HS-5 (cell line): ENCODE results near the gene CBR1.
"Not testable (repeated sequence)": the region's sequence is repeated elsewhere in the genome, so short reads cannot be mapped to it uniquely, and the experiment has no call there.

ENCODE experiments used
- DNase-seq: peaks from one replicate; pipeline ENCODE4 v3.0.0-alpha.2; 2012; ENCODE audit warnings: low read depth

CBR1 gene

DNA sequence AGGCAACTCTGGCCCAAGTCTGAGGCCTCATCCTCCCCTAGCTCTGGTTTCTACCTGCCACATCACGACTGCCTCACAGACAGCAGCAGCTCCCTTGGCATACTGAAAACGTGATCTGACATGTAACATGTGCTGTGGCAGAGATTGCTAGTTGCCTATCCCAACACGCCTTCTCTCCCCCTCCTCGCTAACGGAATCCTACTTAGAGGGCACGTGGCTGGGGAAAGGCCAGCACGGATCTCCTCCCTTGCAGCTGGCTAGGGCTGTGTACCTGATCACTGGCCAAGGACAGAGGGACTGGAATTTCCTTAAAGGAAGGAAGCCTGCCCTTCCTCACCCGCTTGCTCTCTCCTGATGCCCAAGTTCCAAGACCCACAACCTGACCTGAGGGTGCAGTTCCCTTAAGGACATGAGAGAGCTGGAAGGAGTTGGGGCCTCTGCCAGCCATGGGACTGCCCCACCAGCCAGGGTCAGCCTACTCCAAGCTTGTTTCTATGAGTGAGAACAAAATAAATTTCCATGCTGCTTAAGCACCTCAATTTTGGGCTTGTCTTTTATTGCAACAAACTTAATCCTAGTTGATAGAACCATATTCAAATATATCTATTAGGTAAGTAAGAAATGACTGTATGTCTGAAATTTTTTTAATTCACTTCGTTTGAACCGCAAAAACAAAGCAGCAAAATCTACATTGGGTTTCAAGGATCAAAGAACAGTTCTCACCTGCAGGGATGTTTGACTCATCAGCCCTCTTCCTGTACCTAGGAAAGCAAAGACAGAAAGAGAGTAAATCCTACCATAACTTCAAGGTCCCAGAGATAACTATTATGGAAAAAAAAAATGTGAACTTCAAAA is 16.7 kb upstream of the CBR1 start:
- no peak for DNase-seq

DNA sequence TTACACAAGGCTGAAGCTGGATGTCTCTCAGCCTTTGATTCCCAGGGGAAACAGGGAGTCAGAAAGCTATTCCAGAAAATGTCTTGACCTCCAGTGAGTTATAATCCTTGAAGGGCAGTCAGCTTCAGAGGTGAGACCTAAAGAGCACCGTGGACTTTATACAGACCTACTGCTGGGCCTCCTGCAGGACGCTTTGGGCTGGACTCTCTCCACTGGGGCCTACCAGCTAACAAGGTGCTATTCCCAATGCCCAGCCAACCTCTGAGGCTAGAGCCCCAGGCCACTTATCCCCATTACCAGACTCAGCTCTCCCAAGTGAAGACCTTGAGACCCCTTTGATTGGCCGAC is 16.1 kb upstream of the CBR1 start:
- DNase-seq, result no peak

DNA sequence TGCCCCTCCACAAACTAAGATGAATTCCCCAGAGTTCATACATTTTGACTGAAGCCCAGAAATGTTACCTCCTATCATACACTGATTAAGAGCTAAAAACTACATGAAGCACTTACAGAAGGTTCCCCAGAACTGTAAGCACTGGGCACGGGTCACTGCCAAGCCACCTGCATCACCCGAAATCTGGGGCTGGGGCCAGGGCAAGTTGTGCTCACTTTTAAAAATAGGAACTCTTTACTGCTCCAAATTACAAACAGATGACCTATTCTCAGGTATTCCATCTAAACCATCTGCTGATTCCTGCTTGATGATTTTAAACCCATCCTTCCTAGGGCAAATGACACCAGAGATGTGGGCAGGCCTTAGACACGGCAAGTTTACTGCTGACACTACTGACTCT is 14.3 kb upstream of the CBR1 start:
- no peak for DNase-seq

DNA sequence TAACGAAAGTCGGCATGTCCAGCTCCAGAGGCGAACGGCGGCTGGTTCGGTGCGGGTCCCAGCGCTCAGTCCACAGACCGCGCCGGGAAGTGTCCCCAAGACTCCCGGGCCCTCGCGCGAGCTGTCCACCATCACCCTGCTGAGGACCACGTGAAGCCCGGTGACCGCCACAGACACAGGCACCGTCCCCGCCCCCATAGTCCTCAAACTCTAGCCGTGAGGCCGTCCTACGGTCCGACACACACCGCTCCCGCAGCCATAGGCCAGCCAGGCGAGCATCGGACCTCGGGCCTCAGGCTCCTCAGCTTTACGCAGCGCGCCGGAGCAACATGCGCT is 10.0 kb upstream of the CBR1 start:
- no peak for DNase-seq

DNA sequence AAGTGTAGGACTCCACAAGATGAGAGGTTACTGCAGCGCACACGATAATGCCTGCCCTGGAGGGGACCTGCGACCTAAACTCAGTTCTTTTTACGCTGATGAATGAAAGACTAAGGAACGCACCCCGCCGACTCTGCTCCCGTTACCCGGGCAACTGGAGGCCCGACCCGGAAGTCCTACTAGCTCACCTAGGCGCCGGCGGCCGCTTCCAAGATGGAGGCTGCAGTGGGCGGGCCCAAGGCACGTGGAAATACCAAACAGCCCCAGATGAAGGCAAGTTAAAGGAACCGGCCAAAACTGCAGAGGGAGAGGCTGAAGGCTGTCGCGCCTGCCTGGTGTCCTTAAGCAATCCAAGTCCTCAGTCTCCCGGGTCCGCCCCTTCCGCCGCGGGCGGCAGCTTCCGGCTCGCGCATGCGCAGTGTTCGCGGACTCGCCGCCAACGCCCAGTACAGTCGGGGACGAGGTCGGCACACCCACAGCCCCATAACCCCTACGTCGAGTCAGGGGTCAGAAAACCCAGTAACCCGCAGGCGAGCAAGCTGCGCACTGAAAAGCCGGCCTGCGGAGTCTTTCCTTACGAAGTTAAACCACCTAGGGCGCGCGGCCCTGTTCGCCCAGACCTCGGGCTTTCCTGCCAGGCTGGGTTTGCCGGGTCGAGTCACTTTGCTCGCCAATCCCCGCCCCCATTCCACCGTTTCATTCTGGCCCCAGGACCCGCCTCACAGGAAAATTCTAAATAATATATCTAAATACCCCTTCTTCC is 9.5 kb upstream of the CBR1 start, which contains the start of gene SETD4:
TSS of gene SETD4 (minus strand) at position 368 of the 763 bp plus-strand sequence. CDS start 1,638 bp downstream, outside the sequence.
- DNase-seq, result peak; percentile 88

DNA sequence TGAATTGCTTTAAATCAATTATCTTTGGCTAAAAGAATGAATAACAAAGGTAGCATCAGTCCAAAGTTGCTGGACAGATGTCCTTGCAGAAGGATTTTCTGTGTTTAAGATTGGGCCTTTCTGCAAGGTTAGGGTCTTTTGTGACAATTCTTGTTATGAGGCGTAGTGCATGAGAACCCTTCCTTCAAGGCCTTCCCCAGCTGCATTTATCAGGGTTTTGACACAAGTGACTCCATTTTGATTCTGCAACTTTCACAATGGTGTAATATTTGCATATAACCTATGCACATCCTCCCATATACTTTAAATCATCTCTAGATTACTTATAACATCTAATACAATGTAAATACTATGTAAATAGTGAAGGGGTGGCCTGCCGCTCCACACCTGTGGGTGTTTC is 8.4 kb upstream of the CBR1 start:
- DNase-seq, result no peak

DNA sequence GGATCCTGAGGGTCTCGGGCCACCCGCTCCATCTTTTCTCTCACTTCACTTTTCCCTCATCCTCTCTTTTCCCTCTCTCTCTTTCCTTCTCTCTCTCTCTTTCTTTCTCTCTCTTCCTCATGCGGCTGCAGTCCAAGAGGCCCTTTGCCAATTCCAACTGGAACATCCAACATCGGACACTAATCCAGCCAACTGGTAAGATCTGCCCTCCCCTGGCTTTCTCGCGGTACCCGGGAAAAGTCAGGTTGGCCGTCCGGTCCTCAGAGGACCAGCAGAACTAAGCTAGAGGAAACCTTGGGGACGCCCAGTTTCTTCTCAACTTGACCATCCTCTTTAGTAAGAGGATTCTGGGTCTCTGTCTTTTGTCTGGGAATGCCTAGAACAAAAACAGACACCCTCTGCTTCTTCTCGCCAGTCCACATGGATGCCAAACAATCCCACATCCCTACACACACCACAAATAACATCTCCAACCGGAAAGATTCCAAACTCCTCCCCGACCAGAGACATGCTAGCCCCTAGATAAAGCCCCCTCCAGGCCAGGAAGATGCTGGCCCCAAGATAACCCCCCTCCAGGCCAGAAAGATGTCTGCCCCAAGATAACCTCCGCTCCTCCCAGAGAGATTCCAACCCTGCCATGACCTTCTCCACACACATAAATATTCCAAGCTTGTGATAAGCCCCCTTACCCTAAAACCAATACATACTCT is 6.3 kb upstream of the CBR1 start:
- no peak for DNase-seq

DNA sequence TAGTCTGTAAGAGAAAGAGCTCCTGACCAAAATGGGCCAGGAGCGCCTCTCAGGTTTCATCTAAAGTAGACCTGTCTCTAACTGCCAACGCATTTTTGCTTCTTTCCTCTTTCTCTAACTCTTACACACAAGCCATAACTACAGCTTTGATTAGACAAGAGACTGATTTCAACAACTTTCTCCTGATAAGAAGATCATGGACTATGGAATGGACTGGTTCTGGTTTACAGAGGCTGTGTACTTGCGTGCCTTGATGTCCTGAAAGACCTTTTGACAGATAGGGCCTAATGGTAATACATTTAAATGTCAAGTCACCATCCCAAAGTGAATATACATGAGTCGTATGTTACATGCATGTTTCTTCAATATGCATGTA is 5.8 kb upstream of the CBR1 start:
- no peak for DNase-seq

DNA sequence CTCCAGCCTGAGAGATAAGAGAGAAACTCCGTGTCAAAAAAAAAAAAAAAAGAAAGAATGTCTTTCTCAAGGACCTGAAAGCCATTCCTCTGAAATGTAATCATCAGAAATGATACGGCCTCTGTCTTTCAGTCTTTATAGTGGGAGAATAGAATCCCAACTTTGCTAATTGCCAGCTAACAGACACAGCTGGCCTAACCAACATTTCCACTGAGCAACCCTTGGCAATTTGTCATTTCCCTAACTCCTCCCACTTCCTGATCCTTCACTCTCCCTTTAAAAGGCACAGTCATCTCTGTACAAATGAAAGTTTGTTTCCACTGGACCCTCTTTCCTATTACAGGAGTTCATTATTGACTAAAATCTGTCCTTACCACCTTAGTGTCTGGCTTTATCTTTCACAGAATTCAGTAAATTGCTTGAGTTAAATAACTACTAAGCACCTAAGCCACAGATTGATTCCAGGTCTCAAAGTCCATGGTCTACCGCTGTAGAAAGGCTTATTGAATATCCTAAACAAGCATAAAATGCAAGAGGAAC is 4.3 kb upstream of the CBR1 start:
- DNase-seq, result peak; percentile 43

DNA sequence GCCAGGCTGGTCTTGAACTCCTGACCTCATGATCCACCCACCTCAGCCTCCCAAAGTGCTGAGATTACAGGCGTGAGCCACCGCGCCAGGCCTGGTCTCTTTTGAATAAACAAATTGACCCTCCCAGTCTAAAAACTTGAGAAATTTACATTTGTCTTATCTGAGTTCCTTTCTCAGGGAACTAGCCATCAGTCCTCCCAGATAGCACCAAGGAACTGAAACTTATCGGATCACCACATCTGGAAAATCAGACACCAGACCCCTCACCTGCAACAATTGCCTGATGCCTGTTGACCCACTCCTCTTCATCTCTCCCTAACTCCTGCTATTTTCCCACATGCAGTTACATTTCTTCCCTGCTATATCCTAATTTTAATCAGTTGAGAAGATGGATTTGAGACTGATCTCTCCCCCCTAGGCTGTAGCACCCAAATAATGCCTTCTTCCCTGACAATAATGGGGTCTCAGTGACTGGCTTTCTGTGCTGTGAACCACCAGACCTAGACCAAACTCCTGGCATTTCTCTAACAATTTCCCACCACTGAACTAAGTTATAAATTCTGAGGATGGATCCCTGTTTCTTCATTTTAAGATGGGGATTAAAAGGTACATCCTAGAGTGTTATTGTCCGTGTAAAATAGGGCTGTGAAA is 951 bp upstream of the CBR1 start:
- DNase-seq, result no peak

DNA sequence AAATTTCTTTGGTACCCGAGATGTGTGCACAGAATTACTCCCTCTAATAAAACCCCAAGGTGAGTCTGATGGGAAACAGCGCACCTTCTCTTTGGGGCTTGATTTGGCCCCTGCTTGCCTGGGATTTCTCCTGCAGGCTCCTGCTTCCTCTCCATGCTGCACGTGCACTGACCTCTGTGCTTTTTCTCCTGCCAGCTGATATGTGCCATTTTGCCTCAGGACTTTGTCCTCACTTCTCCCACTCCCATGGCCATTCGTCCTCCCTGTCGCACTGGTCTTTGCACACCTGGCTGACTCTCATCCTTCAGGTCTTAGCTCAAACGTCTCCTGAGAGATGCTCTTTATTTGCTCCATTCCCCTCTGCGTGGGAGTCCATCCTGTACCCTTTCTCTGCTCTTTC is 1.2 kb downstream of the CBR1 start:
- no peak for DNase-seq

DNA sequence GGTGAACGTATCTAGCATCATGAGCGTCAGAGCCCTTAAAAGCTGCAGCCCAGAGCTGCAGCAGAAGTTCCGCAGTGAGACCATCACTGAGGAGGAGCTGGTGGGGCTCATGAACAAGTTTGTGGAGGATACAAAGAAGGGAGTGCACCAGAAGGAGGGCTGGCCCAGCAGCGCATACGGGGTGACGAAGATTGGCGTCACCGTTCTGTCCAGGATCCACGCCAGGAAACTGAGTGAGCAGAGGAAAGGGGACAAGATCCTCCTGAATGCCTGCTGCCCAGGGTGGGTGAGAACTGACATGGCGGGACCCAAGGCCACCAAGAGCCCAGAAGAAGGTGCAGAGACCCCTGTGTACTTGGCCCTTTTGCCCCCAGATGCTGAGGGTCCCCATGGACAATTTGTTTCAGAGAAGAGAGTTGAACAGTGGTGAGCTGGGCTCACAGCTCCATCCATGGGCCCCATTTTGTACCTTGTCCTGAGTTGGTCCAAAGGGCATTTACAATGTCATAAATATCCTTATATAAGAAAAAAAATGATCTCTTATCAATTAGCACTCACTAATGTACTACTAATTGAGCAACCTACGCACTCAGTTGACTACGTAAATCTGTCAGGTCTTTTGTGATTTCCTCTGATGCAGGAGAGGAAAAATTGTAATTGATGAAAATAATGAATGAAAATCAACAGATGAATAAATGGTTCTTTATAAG is 2.8 kb downstream of the CBR1 start:
- no peak for DNase-seq

DNA sequence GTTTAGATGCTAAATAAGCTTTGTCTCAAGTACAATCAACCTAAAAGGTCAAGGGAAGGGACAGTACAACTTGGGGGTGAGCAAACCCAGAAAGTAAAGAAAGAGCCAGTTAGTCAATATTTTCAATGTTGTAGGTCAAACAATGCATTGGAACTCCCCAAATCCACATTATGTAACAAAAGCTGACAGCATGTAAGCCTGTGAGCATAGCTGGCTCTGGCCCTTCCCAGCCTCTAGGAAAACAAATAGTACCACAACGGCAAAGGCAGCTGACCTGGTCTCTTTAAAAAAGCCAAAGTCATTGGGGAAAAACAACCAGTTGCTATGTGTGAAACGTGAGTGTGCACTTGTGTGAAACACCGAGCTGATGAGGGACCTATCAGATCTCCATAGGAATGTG is 3.4 kb downstream of the CBR1 start:
- no peak for DNase-seq

DNA sequence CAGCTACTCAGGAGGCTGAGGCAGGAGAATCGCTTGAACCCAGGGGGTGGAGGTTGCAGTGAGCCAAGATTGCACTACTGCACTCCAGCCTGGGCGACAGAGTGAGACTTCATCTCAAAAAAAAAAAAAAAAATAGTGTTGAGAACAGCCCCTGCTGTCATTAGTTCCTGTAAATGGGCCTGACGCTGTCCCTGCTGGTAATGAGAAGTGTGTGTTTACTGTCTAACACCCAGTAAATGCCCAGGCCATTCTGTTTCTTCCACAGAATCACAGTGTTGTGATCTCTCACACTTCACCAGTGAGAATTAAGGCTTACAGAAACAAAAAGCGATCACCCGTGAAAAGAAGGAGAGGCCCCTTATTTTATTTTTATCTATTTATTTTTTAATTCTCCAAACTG is 4.1 kb downstream of the CBR1 start:
- not testable (repeated sequence) for DNase-seq

DNA sequence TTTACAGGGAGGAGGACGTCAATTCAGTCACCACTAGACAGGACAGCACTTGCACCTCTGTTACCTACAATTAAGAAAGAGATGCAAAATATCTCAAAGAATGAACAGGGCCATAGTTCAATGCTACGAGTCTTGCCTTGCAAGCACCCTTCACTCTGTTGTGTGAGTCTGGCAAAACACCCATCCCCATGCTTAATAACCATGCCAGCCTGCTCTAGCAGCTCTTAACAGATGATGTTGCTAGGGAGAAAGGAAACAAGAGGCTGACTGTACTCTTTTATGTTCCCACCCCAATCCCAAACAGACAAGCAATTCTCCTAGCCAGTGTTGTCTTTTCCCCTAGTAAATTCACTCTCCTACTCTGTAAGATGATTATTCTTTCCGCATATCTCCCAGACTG is 5.3 kb downstream of the CBR1 start:
- no peak for DNase-seq

DNA sequence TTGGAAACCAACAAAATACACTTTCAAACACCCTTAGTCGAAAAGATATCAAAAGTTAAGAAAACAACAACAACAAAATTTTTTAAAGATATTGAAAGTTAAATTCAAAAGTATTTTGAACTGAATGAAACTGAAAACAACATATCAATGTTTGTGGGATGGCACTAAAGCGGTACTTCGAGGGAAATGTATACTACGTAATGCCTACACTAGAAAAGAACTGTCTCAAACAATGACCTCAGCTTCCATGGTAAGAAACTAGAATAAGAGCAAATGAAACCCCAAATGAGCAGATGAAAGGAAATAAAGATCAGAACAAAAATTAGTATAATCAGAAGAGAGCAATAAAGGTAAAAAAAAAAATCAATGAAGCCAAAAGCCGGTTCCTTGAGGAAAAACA is 6.1 kb downstream of the CBR1 start:
- DNase-seq, result no peak

DNA sequence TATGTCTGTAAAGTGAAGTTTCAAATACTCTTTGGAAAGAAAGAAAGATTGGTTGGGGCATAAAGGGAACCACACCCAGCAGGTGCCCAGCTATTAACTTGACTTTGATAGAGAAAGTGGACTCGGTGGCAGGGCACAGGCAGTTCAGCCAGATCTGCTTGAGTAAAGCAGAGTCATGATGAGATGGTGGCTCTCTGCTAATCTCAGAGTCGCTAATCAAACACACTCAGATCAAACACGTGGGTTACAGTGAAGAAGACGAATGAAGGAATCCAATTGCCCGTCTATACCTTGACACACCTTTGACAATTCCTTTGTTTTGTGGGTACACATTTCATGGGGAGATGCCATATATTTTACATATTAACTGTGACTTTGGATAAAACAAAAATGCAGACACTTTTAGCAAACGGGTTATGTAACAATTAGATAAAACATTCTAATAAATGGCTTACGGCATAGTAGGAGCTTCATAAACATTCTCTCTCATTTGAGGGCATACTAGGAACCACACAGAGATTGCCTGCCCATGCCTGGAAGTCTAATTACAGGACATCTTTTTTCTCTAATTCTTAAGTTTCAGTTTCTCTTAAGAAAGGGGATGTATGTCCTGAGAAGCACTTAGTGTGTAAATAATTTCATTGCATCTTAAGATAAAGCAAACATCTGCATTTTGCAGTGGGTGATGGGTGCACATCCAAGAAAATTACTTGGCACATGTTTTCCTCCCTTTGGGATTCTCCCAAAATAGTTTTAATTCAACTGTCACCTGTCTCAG is 7.2 kb downstream of the CBR1 start:
- DNase-seq, result no peak

DNA sequence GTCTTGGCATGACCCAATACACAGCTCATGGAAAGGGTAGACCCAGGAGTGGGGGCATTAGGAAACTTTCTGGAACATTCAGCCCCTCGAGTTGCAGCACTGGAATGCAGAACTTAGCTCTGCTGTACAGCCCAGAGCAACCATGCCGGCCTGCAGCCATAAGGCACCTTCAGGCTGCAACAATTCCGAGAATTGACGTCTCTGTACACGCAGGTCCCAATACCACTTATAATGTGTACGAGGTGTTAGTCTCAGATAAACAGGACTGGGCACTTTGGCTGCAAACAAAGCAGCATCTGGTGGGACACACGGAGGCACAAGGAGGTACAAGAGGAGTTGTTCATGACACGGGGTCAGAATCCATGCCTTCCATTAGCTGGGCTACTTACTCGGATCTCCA is 7.9 kb downstream of the CBR1 start:
- no peak for DNase-seq

DNA sequence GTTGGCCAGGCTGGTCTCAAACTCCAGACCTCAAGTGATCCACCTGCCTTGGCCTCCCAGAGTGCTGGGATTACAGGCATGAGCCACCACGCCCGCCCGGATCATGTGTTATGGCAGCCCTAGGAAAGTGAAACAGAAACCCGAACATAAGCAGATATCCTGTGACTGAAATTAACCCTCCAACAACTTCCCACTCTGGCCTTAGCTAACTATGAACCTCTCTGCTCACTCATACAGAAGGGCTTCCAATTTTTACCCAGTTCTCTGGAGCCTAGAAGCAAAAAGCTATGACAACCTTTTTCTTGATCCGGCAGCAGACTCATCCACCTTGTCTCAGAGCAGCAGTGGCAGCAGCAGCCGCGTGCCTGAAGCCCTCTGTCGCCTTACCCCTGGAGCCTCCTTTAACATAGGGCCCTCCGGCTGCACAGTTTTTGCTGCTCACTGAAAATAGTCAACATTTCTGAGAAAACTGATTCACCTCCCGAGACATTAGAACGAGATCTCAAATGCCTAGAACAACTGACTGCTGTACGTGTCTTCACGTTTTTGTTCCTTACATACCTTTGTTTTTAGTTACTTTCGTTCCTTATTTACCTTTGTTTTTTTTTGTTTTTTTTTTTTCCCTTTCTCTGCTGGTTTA is 9.3 kb downstream of the CBR1 start:
- no peak for DNase-seq

DNA sequence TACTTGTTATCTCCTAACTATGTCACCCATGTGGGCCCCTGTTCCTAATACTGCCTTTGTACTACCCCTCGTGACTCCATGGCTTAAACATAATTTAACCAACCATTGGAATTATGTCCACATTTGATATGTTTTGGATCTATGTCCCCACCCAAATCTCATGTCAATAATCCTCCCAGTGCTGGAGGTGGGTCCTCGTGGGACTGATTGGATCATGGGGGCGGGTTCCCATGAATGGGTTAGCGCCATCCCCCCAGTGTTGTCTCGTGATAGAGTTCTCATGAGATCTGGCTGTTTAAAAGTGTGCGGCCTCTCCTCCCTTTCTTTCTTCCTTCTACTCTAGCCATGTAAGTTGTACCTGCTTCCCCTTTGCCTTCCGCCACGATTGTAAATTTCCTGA is 9.8 kb downstream of the CBR1 start:
- no peak for DNase-seq
